Uterus (tissue), 4 donors: Measurements from ENCODE around the gene KCNJ15. TPM values are rescaled to one million over a fixed set of nuclear protein-coding genes. Genes with fewer than 3 reads are reported as not detected.

Source experiments
- DNase-seq, 2 donors: peaks; one replicate each; pipeline ENCODE4 v3.0.0-alpha.2; 2019 to 2020
- H3K27ac ChIP-seq, 2 donors: fragments of 200-600 bp; sonication (generic); 1 replicate in 1 of 2; 2 replicates in 1 of 2; pipeline ENCODE4 v1.5.1; 2016 to 2018
- H3K27me3 ChIP-seq, 2 donors: fragments of 200-600 bp; sonication (generic); one replicate each; pipeline ENCODE4 v1.5.1; 2018 to 2019; ENCODE audit warnings: control low read depth in 1 of 2
- H3K36me3 ChIP-seq, 2 donors: fragments of 200-600 bp; sonication (generic); one replicate each; pipeline ENCODE4 v1.5.1; 2019; ENCODE audit warnings: control low read depth in 1 of 2
- H3K4me1 ChIP-seq, 2 donors: fragments of 200-600 bp; sonication (generic); one replicate each; pipeline ENCODE4 v1.5.1; 2018 to 2019; ENCODE audit warnings: control low read depth in 1 of 2
- H3K4me3 ChIP-seq, 2 donors: fragments of 200-600 bp; sonication (generic); 1 replicate in 1 of 2; 2 replicates in 1 of 2; pipeline ENCODE4 v1.5.1; 2018 to 2019; ENCODE audit warnings: mild to moderate bottlenecking in 1 of 2
- H3K9me3 ChIP-seq, 2 donors: fragments of 200-600 bp; sonication (generic); one replicate each; pipeline ENCODE4 v1.5.1; 2019; ENCODE audit warnings: control low read depth in 1 of 2
- POLR2A ChIP-seq, 2 donors: fragments of 450-650 bp; IDR thresholded peaks; one replicate each; pipeline ENCODE4 v1.6.1; 2016; ENCODE audit warnings: antibody characterized with exemption in 2 of 2, mild to moderate bottlenecking in 1 of 2, moderate library complexity in 1 of 2
- intact Hi-C: fragments of 100-400 bp; cut with DNase I; formaldehyde crosslinking; loops from one replicate; pipeline ENCODE4 v1.15.1; 2023; ENCODE audit warnings: low total_unique reads
- total RNA-seq, 4 donors: library from RNA; depleted of rRNA in 3 of 4; stranded (reverse); fragments of >200 nt in 3 of 4; gene quantifications; one replicate each; pipeline versions ENCODE4 v1.1.0 to v1.2.4, GENCODE V29; 2014 to 2023
- TF ChIP-seq, protein P1 (sequence below), 4 experiments: fragments of 200-600 bp in 2 of 4; fragments of 450-650 bp in 2 of 4; sonication (generic) in 2 of 4; IDR thresholded peaks; one replicate each; pipeline ENCODE4 v1.5.1; 2016 to 2019; ENCODE audit warnings: antibody characterized with exemption in 4 of 4, mild to moderate bottlenecking in 2 of 4, moderate library complexity in 1 of 4
- donor health status: DM: yes; HTN: yes; CAD: no.

The KCNJ15 gene
- total RNA-seq, 4 donors from 2014 or later = 0.21 to 1.1 (median 0.28) TPM

DNA sequence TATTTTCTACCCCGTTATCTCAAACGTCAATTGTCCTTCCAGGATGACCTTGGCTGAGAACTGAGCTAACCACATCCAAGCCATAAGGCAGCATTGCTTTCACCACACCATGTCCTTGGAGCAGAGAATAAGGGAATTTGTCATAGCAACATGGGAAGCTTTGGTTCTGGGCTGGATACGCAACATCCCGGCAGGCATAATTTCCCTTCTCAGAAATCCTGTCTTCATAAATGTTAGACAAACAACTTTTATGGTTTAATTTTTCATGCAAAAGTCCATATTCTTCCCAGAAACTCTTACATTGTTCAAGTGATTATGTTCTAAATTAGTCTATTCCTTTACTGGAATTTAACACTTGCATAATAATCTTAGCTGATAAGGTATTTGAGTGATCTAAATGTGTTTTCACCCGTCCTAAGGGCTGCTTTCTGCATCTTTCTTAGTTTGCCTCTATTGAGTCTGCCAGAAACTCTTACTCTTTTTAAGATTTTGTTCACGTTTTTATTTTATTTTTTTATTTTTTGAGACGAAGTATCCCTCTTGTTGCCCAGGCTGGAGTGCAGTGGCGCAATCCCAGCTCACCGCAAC lies 51.8 kb downstream of the KCNJ15 start:
- intact Hi-C loops = no loop called here
- H3K27ac ChIP-seq = no peak overlapping the region
- H3K4me3 ChIP-seq = no peak overlapping the region
- no peaks in the 10 kb centered on the region for H3K4me1 ChIP-seq
- no peak for TF ChIP-seq POLR2A (IDR thresholded peaks at IDR 0.05)
- TF ChIP-seq, protein P1, sequence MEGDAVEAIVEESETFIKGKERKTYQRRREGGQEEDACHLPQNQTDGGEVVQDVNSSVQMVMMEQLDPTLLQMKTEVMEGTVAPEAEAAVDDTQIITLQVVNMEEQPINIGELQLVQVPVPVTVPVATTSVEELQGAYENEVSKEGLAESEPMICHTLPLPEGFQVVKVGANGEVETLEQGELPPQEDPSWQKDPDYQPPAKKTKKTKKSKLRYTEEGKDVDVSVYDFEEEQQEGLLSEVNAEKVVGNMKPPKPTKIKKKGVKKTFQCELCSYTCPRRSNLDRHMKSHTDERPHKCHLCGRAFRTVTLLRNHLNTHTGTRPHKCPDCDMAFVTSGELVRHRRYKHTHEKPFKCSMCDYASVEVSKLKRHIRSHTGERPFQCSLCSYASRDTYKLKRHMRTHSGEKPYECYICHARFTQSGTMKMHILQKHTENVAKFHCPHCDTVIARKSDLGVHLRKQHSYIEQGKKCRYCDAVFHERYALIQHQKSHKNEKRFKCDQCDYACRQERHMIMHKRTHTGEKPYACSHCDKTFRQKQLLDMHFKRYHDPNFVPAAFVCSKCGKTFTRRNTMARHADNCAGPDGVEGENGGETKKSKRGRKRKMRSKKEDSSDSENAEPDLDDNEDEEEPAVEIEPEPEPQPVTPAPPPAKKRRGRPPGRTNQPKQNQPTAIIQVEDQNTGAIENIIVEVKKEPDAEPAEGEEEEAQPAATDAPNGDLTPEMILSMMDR (IDR thresholded peaks at IDR 0.05) = no peak
- H3K9me3 ChIP-seq = no peaks in the 10 kb centered on the region
- H3K36me3 ChIP-seq = no peaks in the 10 kb centered on the region
- no peak for DNase-seq
- H3K27me3 ChIP-seq = no peaks in the 10 kb centered on the region

DNA sequence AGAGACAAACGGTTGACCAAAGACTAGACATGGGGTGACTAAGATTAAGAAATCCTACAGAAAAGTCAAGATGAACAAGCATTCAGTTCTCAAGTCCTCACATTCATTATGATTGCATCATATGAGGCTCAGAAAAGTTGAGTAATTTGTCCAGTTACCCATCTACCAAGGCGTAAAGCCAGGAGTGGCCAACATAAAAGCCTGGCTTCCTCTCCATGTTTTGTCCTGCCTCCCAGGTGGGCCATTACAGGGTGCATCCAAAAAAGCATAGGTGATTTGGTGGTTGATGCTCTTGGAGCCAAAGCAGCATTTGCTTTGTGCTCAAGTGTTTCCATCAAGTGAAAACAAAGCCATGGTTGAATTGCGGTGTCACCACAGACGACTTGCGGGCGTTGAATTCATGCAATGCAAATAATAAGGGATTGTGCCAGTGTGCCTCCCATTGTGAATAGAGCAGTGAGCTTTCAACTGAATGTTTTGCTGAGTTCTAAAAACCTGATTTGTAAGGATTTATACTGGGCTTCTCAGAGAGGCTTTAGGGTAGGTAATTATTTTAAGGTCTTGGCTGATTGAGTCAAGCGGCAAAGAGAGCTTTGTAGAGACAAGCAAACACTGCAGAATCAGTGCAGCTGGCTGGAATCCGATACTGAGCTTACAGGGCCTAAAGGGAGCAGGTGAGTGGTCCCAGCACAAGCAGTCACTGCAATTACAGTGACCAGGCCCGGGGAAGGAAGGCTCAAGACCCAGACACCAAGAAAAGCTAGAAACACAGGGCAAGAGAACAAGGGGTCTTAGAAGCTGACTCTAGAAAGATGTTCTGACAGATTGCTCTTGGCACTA lies 54.1 kb downstream of the KCNJ15 start:
- H3K4me3 ChIP-seq = no peak overlapping the region
- no peaks in the 10 kb centered on the region for H3K27me3 ChIP-seq
- H3K4me1 ChIP-seq = no peaks in the 10 kb centered on the region
- no peaks in the 10 kb centered on the region for H3K9me3 ChIP-seq
- H3K27ac ChIP-seq = no peak overlapping the region
- TF ChIP-seq, protein P1 (IDR thresholded peaks at IDR 0.05) = no peak
- TF ChIP-seq POLR2A (IDR thresholded peaks at IDR 0.05) = no peak
- no peaks in the 10 kb centered on the region for H3K36me3 ChIP-seq
- DNase-seq = no peak
- intact Hi-C loops = no loop called here

DNA sequence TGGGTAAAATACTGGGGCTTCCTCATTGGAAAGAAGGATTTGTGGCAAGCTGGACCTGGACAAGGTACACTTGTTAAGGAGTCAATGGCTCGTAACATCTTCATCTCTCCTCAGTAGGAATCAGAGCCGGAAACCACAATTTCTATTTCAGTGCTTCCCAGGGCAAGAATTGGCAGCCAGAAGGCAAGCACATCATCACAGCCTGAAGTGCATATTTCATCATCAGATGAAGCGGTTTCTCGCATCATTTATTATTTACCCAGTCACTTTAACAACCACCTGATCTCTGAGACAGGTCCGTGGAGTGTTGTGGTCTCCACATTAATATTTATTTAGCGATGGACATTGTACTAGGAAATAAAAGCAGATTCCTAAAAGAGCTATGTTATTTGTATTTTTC lies 55.0 kb downstream of the KCNJ15 start:
- no peak for TF ChIP-seq POLR2A (IDR thresholded peaks at IDR 0.05)
- TF ChIP-seq, protein P1 (IDR thresholded peaks at IDR 0.05) = no peak
- Histone ChIP-seq H3K27me3 (no peaks in the 10 kb centered on the region), H3K4me1 (no peaks in the 10 kb centered on the region), H3K36me3 (no peaks in the 10 kb centered on the region), H3K9me3 (no peaks in the 10 kb centered on the region), H3K27ac (no peak overlapping the region), H3K4me3 (no peak overlapping the region)
- intact Hi-C loops = no loop called here
- DNase-seq = no peak

DNA sequence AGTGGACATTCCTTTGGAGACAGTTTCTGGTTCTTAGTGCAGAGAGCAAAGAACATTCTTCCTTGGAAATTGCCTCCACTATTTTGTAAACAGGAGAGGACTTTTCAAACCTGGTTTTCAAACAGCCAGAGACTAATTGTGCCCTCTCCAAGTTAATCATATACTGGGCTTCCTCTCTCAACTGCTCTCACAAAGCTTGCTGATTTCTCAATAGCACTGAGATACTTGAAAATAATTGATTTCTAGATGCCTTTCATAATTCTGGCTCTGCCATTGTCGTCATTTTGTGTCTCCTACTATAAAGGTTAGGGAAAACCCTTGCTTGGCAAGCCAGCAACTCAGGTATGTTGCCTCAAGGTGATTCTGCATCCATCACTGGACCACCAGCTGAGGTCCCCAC lies 56.0 kb downstream of the KCNJ15 start:
- intact Hi-C loops = no loop called here
- Histone ChIP-seq H3K9me3 (no peaks in the 10 kb centered on the region), H3K4me1 (no peaks in the 10 kb centered on the region), H3K27me3 (no peaks in the 10 kb centered on the region), H3K27ac (no peak overlapping the region), H3K36me3 (no peaks in the 10 kb centered on the region), H3K4me3 (no peak overlapping the region)
- no peak for TF ChIP-seq POLR2A (IDR thresholded peaks at IDR 0.05)
- TF ChIP-seq, protein P1 (IDR thresholded peaks at IDR 0.05) = no peak
- no peak for DNase-seq

DNA sequence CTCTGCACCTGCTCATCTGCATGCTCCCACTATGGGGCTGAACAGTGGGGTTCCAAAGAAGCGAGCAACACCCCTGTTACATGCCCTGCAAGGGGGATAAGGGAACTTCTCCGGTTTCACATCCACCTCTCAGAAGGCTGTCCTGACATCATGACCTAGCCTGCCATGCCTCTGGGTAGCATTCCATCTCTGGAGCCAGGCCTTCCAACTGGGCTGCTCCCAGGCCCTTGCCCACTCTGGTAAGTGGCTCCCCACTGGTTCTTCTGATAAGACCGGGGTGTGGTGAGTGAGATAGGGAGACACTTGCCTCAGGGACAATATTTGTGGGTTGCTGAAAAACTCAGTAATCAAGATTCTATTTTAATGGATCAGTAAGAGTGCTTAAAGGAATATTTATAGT lies 57.8 kb downstream of the KCNJ15 start:
- H3K9me3 ChIP-seq = no peaks in the 10 kb centered on the region
- TF ChIP-seq, protein P1 (IDR thresholded peaks at IDR 0.05) = no peak
- no peak for TF ChIP-seq POLR2A (IDR thresholded peaks at IDR 0.05)
- no peaks in the 10 kb centered on the region for H3K4me1 ChIP-seq
- intact Hi-C loops = no loop called here
- no peak for DNase-seq
- no peak overlapping the region for H3K27ac ChIP-seq
- H3K36me3 ChIP-seq = no peaks in the 10 kb centered on the region
- H3K4me3 ChIP-seq = no peak overlapping the region
- no peaks in the 10 kb centered on the region for H3K27me3 ChIP-seq
